Activated effector memory CD4-positive, alpha-beta T cell treated with anti-CD3 and anti-CD28 coated beads, Interleukin-2, amount 50 U/mL, for 16 hours (primary cell): ENCODE results near the gene PCDHGA7.
"Not testable (repeated sequence)": the region's sequence is repeated elsewhere in the genome, so short reads cannot be mapped to it uniquely, and the experiment has no call there.

Experiments used
- DNase-seq: peaks from one replicate; pipeline ENCODE4 v3.0.0-alpha.2; 2020

Gene PCDHGA7

DNA sequence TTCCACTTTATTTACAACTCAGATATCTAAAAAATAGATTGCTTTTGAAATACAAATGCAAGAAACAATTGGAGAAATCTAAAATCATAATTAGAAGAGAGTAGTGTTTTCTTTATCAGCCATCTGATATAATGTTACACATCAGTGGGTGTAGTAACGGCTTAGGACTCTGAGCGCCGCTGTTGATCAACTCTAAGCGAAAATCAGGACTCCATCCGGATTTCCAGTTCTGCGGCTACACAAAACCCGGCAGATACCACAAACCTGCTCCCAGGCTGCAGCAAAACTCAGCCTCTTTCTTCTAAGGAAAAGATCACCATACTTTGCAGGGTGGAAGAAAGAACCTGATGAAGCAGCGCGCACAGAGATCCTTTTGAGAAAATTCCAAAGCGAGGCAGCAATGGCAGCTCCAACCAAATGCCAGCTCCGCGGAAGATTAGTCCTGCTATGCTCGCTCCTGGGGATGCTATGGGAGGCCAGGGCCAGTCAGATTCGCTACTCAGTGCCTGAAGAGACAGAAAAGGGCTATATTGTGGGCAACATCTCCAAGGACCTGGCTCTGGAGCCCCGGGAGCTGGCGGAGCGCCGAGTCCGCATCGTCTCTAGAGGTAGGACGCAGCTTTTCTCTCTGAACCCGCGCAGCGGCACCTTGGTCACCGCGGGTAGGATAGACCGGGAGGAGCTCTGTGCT, 20.2 kb downstream of the PCDHGA7 start, which contains the start of gene PCDHGA9:
Gene PCDHGA9, plus strand, starts transcription at position 226 of the 691 bp plus-strand sequence. Its CDS starts 175 bp downstream, at position 401.
- DNase-seq, result no peak

DNA sequence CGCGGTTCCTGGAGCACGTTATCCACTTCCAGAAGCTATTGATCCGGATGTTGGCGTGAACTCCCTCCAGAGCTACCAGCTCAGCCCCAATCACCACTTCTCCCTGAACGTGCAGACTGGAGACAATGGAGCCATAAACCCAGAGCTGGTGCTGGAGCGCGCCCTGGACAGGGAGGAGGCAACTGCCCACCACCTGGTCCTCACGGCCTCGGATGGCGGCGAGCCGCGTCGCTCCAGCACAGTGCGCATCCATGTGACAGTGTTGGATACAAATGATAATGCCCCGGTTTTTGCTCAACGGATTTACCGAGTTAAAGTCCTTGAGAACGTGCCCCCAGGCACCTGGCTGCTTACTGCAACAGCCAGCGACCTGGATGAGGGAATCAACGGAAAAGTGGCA, 20.8 kb downstream of the PCDHGA7 start:
- no peak for DNase-seq

DNA sequence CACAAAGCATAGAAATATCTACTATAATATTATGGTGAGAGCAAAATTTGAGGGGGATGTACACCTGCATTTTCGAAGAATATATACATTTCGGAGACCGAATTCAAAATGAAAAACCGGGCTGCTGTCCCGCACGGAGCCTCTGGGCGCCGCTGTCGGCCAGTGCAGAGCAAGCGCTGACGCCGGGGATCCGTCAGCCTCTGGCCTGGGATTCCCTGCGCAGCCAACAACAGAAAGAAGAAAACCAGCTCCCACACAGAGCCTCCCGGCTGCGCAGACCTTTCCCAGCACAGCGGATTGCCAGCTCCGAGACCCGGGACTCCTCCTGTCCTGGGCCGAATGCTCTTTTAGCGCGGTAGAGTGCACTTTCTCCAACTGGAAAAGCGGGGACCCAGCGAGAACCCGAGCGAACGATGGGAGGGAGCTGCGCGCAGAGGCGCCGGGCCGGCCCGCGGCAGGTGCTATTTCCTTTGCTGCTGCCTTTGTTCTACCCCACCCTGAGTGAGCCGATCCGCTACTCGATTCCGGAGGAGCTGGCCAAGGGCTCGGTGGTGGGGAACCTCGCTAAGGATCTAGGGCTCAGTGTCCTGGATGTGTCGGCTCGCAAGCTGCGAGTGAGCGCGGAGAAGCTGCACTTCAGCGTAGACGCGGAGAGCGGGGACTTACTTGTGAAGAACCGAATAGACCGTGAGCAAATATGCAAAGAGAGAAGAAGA, 25.4 kb downstream of the PCDHGA7 start, which contains the start of gene PCDHGB6:
Gene PCDHGB6, plus strand, starts transcription at position 232 of the 716 bp plus-strand sequence. Its CDS starts 182 bp downstream, at position 414.
- DNase-seq, result peak; percentile 74

DNA sequence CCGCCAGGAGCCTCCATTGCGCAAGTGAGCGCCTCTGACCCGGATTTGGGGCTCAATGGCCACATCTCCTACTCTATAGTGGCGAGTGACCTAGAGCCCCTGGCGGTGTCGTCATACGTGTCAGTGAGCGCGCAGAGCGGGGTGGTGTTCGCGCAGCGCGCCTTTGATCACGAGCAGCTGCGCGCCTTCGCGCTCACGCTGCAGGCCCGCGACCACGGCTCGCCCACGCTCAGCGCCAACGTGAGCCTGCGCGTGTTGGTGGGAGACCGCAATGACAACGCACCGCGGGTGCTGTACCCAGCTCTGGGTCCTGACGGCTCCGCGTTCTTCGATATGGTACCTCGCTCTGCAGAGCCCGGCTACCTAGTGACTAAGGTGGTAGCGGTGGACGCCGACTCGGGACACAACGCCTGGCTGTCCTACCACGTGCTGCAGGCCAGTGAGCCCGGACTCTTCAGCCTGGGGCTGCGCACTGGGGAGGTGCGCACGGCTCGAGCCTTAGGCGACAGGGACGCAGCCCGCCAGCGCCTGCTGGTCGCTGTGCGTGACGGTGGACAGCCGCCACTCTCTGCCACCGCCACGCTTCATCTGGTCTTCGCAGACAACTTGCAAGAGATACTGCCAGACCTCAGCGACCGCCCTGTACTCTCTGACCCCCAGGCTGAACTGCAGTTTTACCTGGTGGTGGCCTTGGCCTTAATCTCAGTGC, 27.2 kb downstream of the PCDHGA7 start:
- DNase-seq, result no peak

DNA sequence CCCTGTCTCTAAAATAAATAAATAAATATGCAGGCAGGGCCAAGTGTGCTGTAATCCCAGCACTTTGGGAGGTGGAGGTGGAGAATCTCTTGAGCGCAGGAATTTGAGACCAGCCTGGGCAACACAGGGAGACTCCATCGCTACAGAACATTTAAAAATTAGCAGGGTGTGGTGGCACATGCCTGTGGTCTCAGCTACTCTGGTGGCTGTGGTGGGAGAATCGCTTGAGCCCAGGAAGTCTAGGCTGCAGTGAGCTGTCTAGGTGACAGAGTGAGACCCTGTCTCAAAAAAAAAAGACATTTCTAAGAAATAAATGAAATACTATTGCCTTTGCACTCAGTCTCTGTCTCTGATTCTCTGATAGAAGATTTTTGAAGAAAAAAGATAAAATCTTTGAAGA, 29.0 kb downstream of the PCDHGA7 start:
- no peak for DNase-seq

- DNase-seq, result peak; percentile 83
Observed at GRCh38 chr5:141412854-141413539, 30.5 kb downstream of the PCDHGA7 start, which contains the start of gene PCDHGA10. TSS of gene PCDHGA10 (plus strand) at chr5:141412987. CDS start at chr5:141413176, 189 bp downstream.

GRCh38 chr5:141413540-141414069, 31.1 kb downstream of the PCDHGA7 start:
- no peak for DNase-seq

DNA sequence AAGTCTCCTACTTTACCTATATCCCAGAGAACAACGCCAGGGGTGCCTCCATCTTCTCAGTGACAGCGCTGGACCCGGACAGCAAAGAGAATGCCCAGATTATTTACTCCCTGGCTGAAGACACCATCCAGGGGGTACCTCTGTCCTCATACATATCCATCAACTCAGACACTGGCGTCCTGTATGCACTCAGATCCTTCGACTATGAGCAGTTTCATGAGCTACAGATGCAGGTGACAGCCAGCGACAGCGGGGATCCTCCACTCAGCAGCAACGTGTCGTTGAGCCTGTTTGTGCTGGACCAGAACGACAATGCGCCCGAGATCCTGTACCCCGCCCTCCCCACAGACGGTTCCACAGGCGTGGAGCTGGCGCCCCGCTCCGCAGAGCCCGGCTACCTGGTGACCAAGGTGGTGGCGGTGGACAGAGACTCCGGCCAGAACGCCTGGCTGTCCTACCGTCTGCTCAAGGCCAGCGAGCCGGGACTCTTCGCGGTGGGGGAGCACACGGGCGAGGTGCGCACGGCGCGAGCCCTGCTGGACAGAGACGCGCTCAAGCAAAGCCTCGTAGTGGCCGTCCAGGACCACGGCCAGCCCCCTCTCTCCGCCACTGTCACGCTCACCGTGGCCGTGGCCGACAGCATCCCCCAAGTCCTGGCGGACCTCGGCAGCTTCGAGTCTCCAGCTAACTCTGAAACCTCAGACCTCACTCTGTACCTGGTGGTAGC, 32.2 kb downstream of the PCDHGA7 start:
- DNase-seq, result not testable (repeated sequence)

DNA sequence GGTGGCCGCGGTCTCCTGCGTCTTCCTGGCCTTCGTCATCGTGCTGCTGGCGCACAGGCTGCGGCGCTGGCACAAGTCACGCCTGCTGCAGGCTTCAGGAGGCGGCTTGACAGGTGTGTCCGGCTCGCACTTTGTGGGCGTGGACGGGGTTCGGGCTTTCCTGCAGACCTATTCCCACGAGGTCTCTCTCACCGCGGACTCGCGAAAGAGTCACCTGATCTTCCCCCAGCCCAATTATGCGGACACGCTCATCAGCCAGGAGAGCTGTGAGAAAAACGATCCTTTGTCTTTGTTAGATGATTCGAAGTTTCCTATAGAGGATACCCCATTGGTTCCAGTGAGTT, 32.7 kb downstream of the PCDHGA7 start:
- not testable (repeated sequence) for DNase-seq

- DNase-seq, result peak; percentile 80
Observed at GRCh38 chr5:141417494-141418172, 35.1 kb downstream of the PCDHGA7 start, which contains the start of gene PCDHGB7. TSS of gene PCDHGB7 (plus strand) at chr5:141417677. CDS start at chr5:141417860, 183 bp downstream.

DNA sequence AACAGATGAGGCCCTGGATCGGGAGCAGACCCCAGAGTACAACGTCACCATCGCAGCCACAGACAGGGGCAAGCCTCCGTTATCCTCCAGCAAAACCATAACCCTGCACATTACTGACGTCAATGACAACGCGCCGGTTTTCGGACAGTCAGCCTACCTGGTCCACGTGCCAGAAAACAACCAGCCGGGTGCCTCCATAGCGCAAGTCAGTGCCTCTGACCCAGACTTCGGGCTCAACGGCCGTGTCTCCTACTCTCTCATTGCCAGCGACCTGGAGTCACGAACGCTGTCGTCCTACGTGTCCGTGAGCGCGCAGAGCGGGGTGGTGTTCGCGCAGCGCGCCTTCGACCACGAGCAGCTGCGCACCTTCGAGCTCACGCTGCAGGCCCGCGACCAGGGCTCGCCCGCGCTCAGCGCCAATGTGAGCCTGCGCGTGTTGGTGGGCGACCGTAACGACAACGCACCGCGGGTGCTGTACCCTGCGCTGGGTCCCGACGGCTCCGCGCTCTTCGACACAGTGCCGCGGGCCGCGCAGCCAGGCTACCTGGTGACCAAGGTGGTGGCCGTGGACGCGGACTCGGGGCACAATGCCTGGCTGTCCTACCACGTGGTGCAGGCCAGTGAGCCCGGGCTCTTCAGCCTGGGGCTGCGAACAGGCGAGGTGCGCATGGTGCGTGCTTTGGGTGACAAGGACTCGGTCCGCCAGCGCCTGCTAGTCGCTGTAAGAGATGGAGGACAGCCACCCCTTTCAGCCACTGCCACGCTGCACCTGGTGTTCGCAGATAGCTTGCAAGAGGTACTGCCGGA, 36.7 kb downstream of the PCDHGA7 start:
- DNase-seq, result no peak

DNA sequence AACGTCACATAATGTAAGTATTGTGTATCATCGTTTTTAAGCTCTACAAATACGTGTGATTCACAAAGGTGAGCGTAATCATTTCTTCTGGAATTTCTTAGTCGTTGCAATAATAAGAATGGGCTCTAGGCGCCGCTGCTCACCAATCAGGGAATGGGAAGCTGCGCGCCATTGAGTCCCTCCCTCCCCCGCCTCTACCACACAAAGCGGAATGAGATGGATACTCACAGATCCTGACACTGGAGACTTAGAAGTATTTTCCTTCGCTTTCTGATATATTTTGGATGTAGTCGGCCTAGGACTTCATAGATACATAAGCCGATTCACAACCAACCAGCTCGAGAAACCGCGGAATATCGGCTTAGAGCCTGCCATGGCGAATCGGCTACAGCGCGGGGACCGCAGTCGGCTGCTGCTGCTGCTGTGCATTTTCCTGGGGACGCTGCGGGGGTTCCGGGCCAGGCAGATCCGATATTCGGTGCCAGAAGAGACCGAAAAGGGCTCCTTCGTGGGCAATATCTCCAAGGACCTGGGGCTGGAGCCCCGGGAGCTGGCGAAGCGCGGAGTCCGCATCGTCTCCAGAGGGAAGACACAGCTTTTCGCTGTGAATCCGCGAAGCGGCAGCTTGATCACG, 38.4 kb downstream of the PCDHGA7 start, which contains the start of gene PCDHGA11:
Gene PCDHGA11, plus strand, starts transcription at position 197 of the 634 bp plus-strand sequence. Its CDS starts 177 bp downstream, at position 374.
- DNase-seq, result no peak

- DNase-seq, result no peak
Observed at GRCh38 chr5:141421489-141421855, 38.9 kb downstream of the PCDHGA7 start.

DNA sequence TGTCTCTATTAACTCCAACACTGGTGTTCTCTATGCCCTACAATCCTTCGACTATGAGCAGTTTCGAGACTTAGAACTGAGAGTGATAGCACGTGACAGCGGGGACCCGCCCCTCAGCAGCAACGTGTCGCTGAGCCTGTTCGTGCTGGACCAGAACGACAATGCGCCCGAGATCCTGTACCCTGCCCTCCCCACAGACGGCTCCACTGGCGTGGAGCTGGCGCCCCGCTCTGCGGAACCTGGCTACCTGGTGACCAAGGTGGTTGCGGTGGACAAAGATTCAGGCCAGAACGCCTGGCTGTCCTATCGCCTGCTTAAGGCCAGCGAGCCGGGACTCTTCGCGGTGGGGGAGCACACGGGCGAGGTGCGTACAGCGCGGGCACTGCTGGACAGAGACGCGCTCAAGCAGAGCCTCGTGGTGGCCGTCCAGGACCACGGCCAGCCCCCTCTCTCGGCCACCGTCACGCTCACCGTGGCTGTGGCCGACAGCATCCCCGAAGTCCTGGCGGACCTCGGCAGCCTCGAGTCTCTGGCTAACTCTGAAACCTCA, 40.3 kb downstream of the PCDHGA7 start:
- no peak for DNase-seq

DNA sequence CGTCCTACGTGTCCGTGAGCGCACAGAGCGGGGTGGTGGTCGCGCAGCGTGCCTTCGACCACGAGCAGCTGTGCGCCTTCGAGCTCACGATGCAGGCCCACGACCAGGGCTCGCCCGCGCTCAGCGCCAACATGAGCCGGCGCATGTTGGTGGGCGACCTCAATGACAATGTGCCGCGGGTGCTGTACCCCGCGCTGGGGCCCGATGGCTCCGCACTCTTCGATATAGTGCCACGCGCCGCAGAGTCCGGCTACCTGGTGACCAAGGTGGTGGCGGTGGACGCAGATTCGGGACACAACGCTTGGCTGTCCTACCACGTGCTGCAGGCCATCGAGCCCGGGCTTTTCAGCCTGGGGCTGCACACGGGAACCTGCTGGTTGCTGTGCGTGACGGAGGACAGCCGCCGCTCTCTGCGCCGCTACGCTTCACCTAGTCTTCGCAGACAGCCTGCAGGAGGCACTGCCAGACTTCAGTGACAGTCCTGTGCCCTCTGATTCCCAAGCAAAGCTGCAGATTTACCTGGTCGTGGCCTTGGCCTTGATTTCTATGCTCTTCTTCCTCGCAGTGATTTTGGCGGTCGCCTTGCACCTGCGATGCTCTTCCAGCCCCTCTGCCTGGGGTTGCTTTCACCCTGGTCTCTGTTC, 45.4 kb downstream of the PCDHGA7 start:
- no peak for DNase-seq

DNA sequence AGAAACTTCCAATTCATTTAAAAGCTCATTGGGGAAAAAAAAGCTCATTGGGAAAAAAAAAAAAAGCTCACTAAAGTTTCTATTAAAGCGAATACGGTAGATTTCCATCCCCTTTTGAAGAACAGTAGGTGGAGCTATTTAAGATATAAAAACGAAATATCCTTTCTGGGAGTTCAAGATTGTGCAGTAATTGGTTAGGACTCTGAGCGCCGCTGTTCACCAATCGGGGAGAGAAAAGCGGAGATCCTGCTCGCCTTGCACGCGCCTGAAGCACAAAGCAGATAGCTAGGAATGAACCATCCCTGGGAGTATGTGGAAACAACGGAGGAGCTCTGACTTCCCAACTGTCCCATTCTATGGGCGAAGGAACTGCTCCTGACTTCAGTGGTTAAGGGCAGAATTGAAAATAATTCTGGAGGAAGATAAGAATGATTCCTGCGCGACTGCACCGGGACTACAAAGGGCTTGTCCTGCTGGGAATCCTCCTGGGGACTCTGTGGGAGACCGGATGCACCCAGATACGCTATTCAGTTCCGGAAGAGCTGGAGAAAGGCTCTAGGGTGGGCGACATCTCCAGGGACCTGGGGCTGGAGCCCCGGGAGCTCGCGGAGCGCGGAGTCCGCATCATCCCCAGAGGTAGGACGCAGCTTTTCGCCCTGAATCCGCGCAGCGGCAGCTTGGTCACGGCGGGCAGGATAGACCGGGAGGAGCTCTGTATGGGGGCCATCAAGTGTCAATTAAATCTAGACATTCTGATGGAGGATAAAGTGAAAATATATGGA, 48.0 kb downstream of the PCDHGA7 start, which contains the start of gene PCDHGA12:
Gene PCDHGA12, plus strand, starts transcription at position 176 of the 782 bp plus-strand sequence. Its CDS starts 253 bp downstream, at position 429.
- no peak for DNase-seq

DNA sequence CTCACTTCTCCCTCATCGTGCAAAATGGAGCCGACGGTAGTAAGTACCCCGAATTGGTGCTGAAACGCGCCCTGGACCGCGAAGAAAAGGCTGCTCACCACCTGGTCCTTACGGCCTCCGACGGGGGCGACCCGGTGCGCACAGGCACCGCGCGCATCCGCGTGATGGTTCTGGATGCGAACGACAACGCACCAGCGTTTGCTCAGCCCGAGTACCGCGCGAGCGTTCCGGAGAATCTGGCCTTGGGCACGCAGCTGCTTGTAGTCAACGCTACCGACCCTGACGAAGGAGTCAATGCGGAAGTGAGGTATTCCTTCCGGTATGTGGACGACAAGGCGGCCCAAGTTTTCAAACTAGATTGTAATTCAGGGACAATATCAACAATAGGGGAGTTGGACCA, 48.7 kb downstream of the PCDHGA7 start:
- no peak for DNase-seq

DNA sequence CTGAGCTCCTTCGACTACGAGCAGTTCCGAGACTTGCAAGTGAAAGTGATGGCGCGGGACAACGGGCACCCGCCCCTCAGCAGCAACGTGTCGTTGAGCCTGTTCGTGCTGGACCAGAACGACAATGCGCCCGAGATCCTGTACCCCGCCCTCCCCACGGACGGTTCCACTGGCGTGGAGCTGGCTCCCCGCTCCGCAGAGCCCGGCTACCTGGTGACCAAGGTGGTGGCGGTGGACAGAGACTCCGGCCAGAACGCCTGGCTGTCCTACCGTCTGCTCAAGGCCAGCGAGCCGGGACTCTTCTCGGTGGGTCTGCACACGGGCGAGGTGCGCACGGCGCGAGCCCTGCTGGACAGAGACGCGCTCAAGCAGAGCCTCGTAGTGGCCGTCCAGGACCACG, 49.8 kb downstream of the PCDHGA7 start:
- not testable (repeated sequence) for DNase-seq
